GM19372 (cell line): ENCODE results near the gene SENP2.

Source experiments
- ATAC-seq: cut with Tn5 transposase; IDR thresholded peaks from one replicate; pipeline ENCODE4 v1.9.1; 2021; ENCODE audit warnings: mild to moderate bottlenecking, low read depth, moderate library complexity; ENCODE audit not compliant: unreplicated experiment

The SENP2 gene

DNA sequence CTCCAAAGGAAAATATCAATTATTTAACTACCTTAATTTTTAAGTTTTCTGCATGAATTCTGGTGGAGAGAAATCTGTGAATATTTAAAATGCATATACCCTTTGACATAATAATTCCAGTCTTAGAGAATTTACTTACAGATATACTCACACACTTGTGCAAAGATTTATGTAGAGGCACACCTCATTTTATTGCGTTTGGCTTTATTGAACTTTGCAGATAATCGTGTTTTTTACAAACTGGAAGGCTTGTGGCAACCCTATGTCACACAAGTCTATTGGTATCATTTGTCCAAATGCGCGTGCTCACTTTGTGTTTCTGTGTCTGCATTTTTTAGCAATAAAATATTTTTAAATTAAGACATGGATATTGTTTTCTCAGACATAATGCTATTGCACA is 81.5 kb downstream of the SENP2 start:
- ATAC-seq, result no peak

DNA sequence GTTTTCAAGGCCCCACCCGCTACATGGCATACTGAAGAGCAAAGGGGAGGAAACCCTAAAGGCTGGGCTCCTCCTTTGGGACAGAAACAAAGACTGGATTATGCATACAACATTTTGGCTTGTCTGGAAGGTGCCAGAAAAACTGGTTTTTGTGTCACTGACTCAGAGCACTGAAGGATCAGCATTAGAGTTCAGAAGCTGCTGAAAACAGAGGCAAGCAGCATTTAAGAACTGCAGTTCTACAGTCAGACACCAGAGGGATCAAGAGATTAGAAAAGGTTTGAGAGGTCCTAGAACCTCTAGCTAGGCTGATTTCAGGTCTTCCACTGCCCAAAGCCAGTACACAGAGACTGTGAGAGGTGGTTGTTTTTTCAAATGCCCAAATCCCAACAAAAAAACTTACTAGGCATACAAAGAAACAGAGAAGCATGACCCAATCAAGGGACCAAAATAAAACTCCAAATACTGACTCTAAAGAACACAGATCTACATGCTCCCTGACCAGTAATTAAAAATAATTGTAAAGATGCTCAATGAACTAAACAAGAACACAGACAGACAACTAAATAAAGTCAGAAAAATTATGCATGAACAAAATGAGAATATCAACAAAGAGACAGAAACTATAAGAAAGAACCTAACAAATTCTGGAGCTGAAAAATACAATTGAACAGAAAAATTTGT is 91.2 kb downstream of the SENP2 start:
- ATAC-seq, result no peak

- no peak for ATAC-seq
These were observed 91.9 kb downstream of the SENP2 start for GRCh38 chr3:185678027-185678426.

DNA sequence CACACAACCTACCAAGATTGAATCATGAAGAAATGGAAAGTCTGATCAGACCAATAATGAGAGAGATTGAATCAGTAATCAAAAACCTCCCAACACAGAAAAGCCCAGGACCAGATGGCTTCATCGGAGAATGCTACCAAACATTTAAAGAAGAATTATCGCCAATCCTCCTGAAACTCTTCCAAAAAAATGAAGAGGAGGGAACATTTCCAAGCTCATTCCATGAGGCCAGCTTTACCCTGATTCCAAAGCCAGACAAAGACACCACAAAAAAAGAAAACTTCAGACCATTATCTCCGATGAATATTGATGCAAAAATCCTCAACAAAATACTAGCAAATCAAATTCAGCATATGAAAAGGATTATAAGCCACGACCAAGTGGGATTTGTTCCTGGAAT is 94.1 kb downstream of the SENP2 start:
- ATAC-seq, result no peak
